Raji (cell line): ENCODE results near the gene CLSTN2.

Experiments used
- POLR2A ChIP-seq: IDR thresholded peaks from 2 replicates; pipeline ENCODE4 v1.6.1; 2011; ENCODE audit warnings: low read depth, low read length, control low read depth; ENCODE audit not compliant: insufficient read depth

Gene CLSTN2

GRCh38 chr3:140522653-140523380 lies 587.8 kb downstream of the CLSTN2 start:
- no peak for TF ChIP-seq POLR2A

- no peak for TF ChIP-seq POLR2A
Observed at GRCh38 chr3:140523600-140523999, 588.6 kb downstream of the CLSTN2 start.

- no peak for TF ChIP-seq POLR2A
Observed at GRCh38 chr3:140527156-140527555, 592.2 kb downstream of the CLSTN2 start.

GRCh38 chr3:140529096-140529495 lies 594.1 kb downstream of the CLSTN2 start:
- no peak for TF ChIP-seq POLR2A

GRCh38 chr3:140529558-140529957 lies 594.6 kb downstream of the CLSTN2 start:
- TF ChIP-seq POLR2A: no peak

GRCh38 chr3:140530131-140530530 lies 595.1 kb downstream of the CLSTN2 start:
- TF ChIP-seq POLR2A: no peak

- TF ChIP-seq POLR2A: no peak
Observed at GRCh38 chr3:140530603-140531002, 595.6 kb downstream of the CLSTN2 start.

- no peak for TF ChIP-seq POLR2A
Observed at GRCh38 chr3:140532793-140533330, 597.9 kb downstream of the CLSTN2 start.

GRCh38 chr3:140536926-140537726 lies 602.1 kb downstream of the CLSTN2 start:
- TF ChIP-seq POLR2A: no peak

- TF ChIP-seq POLR2A: no peak
Observed at GRCh38 chr3:140537727-140538082, 602.7 kb downstream of the CLSTN2 start.

- TF ChIP-seq POLR2A: no peak
Observed at GRCh38 chr3:140540262-140540661, 605.3 kb downstream of the CLSTN2 start.

- TF ChIP-seq POLR2A: no peak
Observed at GRCh38 chr3:140541975-140542653, 607.1 kb downstream of the CLSTN2 start.

- TF ChIP-seq POLR2A: no peak
Observed at GRCh38 chr3:140545197-140545596, 610.2 kb downstream of the CLSTN2 start.

GRCh38 chr3:140545756-140546155 lies 610.8 kb downstream of the CLSTN2 start:
- TF ChIP-seq POLR2A: no peak

- no peak for TF ChIP-seq POLR2A
Observed at GRCh38 chr3:140546649-140547048, 611.7 kb downstream of the CLSTN2 start.
